ENCODE measurements around the gene CELF3. TPM values are rescaled to one million over a fixed set of nuclear protein-coding genes. Genes with fewer than 3 reads are reported as not detected.

The CELF3 gene
- total RNA-seq, 1 experiment from 2014 or later = 0.07 TPM

DNA sequence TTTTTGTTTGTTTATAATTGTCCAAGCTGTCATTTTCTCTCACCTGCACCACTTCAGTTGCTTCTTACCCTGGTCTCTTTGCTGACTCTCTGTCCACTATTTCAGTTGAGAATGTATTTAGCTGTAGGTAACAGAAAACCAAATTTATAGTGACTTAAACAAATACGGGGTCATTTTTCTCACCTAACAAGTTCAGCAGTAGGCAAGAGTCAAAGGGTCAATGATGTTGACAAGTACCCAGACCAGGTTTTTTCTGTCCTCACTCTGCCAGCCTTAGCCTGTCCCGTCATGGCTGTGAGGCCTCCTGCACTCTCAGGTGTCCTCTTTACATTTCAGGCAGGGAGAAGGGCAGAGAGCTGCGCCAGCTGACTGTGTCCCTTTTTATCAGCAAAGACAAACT, 16.5 kb upstream of the CELF3 start:
- Histone ChIP-seq H3K27me3 (ENCODE audit: low read length) (no peaks in the 10 kb centered on the region), H3F3A (ENCODE audit: low read length, unreplicated experiment) (no peaks in the 10 kb centered on the region), H4K20me1 (ENCODE audit: low read length) (no peaks in the 10 kb centered on the region), H3K4me3 (ENCODE audit: low read length) (no peak overlapping the region), H3K79me2 (ENCODE audit: low read length) (no peaks in the 10 kb centered on the region), H3K9me2 (replicated peaks; ENCODE audit: low read length) (no peaks in the 10 kb centered on the region), H3K9ac (ENCODE audit: low read length) (no peak overlapping the region), H3K4me2 (ENCODE audit: low read length) (no peak overlapping the region), H3K36me3 (ENCODE audit: low read depth, low read length) (no peaks in the 10 kb centered on the region), H2AFZ (ENCODE audit: low read length) (no peak overlapping the region), H3K4me1 (ENCODE audit: insufficient read depth, low read length) (0 out of 2 replicates have a peak, but pooled peaks cover 3% of the 10 kb centered on the region), H3K27ac (ENCODE audit: low read length) (no peak overlapping the region), H3K9me3 (ENCODE audit: low read length) (peaks cover 11% of the 10 kb centered on the region; the same call in 1 of the 2 replicates)
- TF ChIP-seq EZH2phosphoT487 (IDR thresholded peaks at IDR 0.05; ENCODE audit: borderline replicate concordance, low read length) = no peak
- no peak for TF ChIP-seq EZH2 (IDR thresholded peaks at IDR 0.05; ENCODE audit: low read length, unreplicated experiment)
- TF ChIP-seq, protein P1, sequence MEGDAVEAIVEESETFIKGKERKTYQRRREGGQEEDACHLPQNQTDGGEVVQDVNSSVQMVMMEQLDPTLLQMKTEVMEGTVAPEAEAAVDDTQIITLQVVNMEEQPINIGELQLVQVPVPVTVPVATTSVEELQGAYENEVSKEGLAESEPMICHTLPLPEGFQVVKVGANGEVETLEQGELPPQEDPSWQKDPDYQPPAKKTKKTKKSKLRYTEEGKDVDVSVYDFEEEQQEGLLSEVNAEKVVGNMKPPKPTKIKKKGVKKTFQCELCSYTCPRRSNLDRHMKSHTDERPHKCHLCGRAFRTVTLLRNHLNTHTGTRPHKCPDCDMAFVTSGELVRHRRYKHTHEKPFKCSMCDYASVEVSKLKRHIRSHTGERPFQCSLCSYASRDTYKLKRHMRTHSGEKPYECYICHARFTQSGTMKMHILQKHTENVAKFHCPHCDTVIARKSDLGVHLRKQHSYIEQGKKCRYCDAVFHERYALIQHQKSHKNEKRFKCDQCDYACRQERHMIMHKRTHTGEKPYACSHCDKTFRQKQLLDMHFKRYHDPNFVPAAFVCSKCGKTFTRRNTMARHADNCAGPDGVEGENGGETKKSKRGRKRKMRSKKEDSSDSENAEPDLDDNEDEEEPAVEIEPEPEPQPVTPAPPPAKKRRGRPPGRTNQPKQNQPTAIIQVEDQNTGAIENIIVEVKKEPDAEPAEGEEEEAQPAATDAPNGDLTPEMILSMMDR (conservative IDR thresholded peaks at IDR 0.05; ENCODE audit: low read depth, low read length) = no peak
- CTCF ChIA-PET = interaction anchor here (0.7 kb wide), 1 partner anchor 104 kb away, joined by 6 read pairs; no protein-coding TSS in a partner anchor
- ATAC-seq (no peak), DNase-seq (no peak)
- intact Hi-C loops (cut with micrococcal nuclease) = no loop called here
- no TSS peak for BruUV-seq (replicated peaks)
- POLR2A ChIA-PET (ENCODE audit: unreplicated experiment) = no interaction called here

DNA sequence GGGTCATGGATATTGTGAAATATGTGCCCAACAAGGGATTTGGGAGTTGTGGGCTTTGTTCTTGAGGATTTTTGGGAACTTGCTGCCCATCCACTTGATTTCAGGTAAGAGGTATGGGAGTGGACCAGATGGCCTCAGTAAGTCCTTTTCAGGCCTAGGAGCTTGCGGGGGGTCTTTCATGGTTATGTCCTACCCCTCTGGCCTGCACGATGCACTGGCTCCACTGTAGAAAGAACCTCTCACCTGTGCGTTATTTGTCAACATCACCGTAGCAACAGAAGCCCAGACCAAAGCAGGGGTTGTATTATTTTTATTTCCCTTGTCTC, 13.3 kb upstream of the CELF3 start:
- no peak for DNase-seq
- Histone ChIP-seq H3K9ac (ENCODE audit: low read length) (no peak overlapping the region), H3K36me3 (ENCODE audit: low read depth, low read length) (no peaks in the 10 kb centered on the region), H2AFZ (ENCODE audit: low read length) (no peak overlapping the region), H3F3A (ENCODE audit: low read length, unreplicated experiment) (no peaks in the 10 kb centered on the region), H3K27ac (ENCODE audit: low read length) (no peak overlapping the region), H3K27me3 (ENCODE audit: low read length) (no peaks in the 10 kb centered on the region), H3K4me3 (ENCODE audit: low read length) (no peak overlapping the region), H3K79me2 (ENCODE audit: low read length) (no peaks in the 10 kb centered on the region), H3K4me2 (ENCODE audit: low read length) (no peak overlapping the region), H3K4me1 (ENCODE audit: insufficient read depth, low read length) (0 out of 2 replicates have a peak, but pooled peaks cover 3% of the 10 kb centered on the region), H3K9me2 (replicated peaks; ENCODE audit: low read length) (no peaks in the 10 kb centered on the region), H4K20me1 (ENCODE audit: low read length) (no peaks in the 10 kb centered on the region), H3K9me3 (ENCODE audit: low read length) (no peaks in the 10 kb centered on the region)
- TF ChIP-seq EZH2 (IDR thresholded peaks at IDR 0.05; ENCODE audit: low read length, unreplicated experiment) (no peak), EZH2phosphoT487 (IDR thresholded peaks at IDR 0.05; ENCODE audit: borderline replicate concordance, low read length) (no peak)
- TF ChIP-seq, protein P1 (conservative IDR thresholded peaks at IDR 0.05; ENCODE audit: low read depth, low read length) = no peak
- intact Hi-C loops (cut with micrococcal nuclease) = no loop called here
- ChIA-PET POLR2A (ENCODE audit: unreplicated experiment) (no interaction called here), CTCF (no interaction called here)
- BruUV-seq (replicated peaks) = no TSS peak
- no peak for ATAC-seq

DNA sequence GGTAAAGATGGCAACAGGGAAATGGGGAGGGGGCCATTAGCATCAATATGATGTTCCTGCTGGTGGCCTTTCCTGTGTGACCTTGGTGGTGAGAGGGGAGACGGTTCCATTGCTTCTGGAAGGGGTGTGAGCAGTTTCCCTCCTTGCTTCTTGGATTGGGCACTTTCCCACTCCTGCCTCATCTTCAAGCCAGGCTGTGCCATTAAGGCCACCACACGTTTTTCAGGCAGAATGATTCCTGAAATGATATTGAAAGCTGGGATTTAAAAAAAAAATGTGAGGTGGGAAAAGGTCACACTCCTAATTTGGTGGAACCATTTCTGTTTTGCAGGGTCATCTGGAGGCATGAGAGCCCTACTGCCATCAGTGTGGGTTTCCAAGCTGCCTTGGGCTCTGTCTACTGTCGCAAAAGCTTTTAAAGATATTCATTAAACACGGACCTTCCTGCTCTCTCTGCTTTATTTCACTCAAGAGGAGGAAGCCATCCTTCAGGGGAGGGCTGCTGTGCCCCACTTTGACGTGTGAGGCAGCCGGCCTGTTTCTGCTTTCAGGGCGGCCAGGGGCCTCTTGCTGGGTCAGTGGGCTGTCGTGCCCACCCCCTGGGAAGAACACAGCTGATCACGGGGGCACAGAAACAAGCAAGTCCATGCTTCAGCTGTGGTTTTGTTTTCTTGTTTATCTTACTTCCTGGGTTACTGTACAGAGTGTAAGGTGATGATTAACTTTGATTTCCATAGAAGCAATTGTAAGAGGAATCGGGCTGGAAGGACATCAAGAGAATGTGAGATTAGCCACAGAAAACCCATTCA, 12.8 kb upstream of the CELF3 start:
- no peaks in the 10 kb centered on the region for H3F3A ChIP-seq (ENCODE audit: low read length, unreplicated experiment)
- no peak overlapping the region for H3K4me3 ChIP-seq (ENCODE audit: low read length)
- no peaks in the 10 kb centered on the region for H3K79me2 ChIP-seq (ENCODE audit: low read length)
- DNase-seq (no peak), ATAC-seq (no peak)
- no peak overlapping the region for H3K4me2 ChIP-seq (ENCODE audit: low read length)
- ChIA-PET POLR2A (ENCODE audit: unreplicated experiment) (no interaction called here), CTCF (no interaction called here)
- no peaks in the 10 kb centered on the region for H3K27me3 ChIP-seq (ENCODE audit: low read length)
- intact Hi-C loops (cut with micrococcal nuclease) = no loop called here
- no peaks in the 10 kb centered on the region for H3K9me3 ChIP-seq (ENCODE audit: low read length)
- no peaks in the 10 kb centered on the region for H3K36me3 ChIP-seq (ENCODE audit: low read depth, low read length)
- H3K9ac ChIP-seq (ENCODE audit: low read length) = no peak overlapping the region
- TF ChIP-seq, protein P1 (conservative IDR thresholded peaks at IDR 0.05; ENCODE audit: low read depth, low read length) = no peak
- TF ChIP-seq EZH2phosphoT487 (IDR thresholded peaks at IDR 0.05; ENCODE audit: borderline replicate concordance, low read length) = no peak
- TF ChIP-seq EZH2 (IDR thresholded peaks at IDR 0.05; ENCODE audit: low read length, unreplicated experiment) = no peak
- no TSS peak for BruUV-seq (replicated peaks)
- no peak overlapping the region for H2AFZ ChIP-seq (ENCODE audit: low read length)
- no peaks in the 10 kb centered on the region for H3K9me2 ChIP-seq (replicated peaks; ENCODE audit: low read length)
- no peaks in the 10 kb centered on the region for H4K20me1 ChIP-seq (ENCODE audit: low read length)
- H3K4me1 ChIP-seq (ENCODE audit: insufficient read depth, low read length) = peaks cover 7% of the 10 kb centered on the region
- H3K27ac ChIP-seq (ENCODE audit: low read length) = no peak overlapping the region

All from PC-3 (cell line).